ENCODE data around the gene KIF17. TPM values are rescaled to one million over a fixed set of nuclear protein-coding genes. Genes with fewer than 3 reads are reported as not detected.

The KIF17 gene
- total RNA-seq, 1 donor from 2014 or later, result 2.5 TPM

DNA sequence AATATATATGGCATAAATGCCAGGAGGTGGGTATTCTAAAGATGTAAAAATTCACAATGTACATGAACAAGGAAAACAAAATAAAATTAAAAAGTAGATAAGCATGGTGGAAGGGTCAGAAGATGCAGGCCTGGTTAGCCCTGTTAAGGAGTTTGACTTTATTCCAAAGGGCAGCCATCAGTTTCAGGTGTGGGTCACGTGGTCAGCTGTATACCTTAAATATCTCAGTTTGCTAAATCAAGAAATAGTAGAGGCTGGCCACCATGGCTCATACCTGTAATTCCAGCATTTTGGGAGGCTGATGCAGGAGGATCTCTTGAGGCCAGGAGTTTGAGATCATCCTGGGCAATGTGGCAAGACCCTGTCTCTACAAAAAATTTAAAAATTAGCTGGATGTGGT, 93.1 kb downstream of the KIF17 start:
- DNase-seq, result no peak

- DNase-seq, result no peak
These were observed 96.8 kb downstream of the KIF17 start for GRCh38 chr1:20621012-20621411.

DNA sequence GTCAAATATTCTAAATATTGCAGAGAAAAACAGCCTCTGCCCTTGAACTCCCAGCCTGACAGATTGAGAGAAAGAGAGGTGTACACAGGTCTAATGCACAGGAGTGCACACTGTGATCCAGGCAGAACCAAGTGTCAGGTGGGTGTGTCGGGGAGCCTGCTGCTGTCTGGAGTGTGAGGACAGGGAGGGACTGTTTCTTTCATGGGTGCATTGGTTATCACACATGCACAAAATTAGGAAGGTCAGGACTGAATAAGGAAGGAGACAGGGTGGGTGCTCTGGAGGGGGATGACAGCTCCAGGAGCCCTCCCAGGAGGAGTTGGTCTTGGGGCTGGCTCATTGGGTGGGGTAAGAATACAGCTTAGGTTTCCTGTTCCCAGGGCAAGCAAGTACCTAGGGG, 97.8 kb downstream of the KIF17 start:
- no peak for DNase-seq

GRCh38 chr1:20618550-20618949, 99.3 kb downstream of the KIF17 start:
- DNase-seq, result no peak

DNA sequence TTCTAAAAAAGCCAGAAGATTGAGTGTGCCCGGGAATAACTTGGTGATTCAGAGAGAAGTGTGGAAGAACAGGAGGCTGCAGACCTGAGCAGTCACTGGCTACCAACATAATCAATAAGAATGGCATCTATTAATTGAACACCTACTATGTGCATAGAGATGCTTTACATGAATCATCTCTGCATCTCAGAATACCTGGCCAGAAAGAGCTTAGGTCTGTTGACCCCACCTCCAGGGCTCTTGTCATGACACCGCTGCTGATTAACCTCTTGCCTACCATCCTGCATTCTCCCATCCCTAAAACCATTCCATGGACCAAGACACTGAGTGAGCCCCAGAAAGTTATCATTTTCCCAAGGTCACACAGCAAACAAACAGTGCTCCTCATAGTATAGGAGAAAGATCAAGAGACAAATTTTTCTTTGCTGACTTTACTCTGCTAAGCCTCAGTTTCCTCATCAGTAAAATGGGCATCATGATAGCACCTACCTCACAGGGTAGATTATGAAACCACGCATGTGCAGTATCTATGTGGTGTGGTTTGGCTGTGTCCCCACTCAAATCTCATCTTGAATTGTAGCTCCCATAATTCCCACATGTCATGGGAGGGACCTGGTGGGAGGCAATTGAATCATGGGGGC, 100.8 kb downstream of the KIF17 start:
- DNase-seq, result no peak

GRCh38 chr1:20615946-20616846, 101.6 kb downstream of the KIF17 start:
- DNase-seq, result no peak

- no peak for DNase-seq
These were observed 103.7 kb downstream of the KIF17 start for GRCh38 chr1:20614131-20614579.

Other genes with a start within 250 kb of the KIF17 start
- gene CAMK2N1, start 231.8 kb downstream of the KIF17 start, total RNA-seq, result 9.0 TPM
- 14.0 TPM for gene MUL1, start 209.9 kb downstream of the KIF17 start, total RNA-seq
- gene FAM43B, start 165.4 kb downstream of the KIF17 start, total RNA-seq, result 0.79 TPM
- 2.1 TPM for gene CDA, start 128.9 kb downstream of the KIF17 start, total RNA-seq
- gene PINK1, start 84.5 kb downstream of the KIF17 start, total RNA-seq, result 33.5 TPM
- gene DDOST, start 56.6 kb downstream of the KIF17 start, total RNA-seq, result 99.2 TPM
- 0.30 TPM for gene SH2D5, start 14.7 kb upstream of the KIF17 start, total RNA-seq
- gene HP1BP3, start 69.3 kb upstream of the KIF17 start, total RNA-seq, result 251 TPM

Data from skin of body (tissue), 2 donors.